GM19035 (cell line): ENCODE data around the gene TFAP2C.
"Not testable (repeated sequence)": the region's sequence is repeated elsewhere in the genome, so short reads cannot be mapped to it uniquely, and the experiment has no call there.

ENCODE experiments used
- ATAC-seq: cut with Tn5 transposase; IDR thresholded peaks from one replicate; pipeline ENCODE4 v1.9.1; 2021; ENCODE audit not compliant: unreplicated experiment

TFAP2C gene

GRCh38 chr20:56614196-56614595 lies 14.9 kb upstream of the TFAP2C start:
- ATAC-seq = no peak

- no peak for ATAC-seq
These were observed 12.4 kb upstream of the TFAP2C start for GRCh38 chr20:56616716-56617115.

- ATAC-seq = no peak
These were observed 11.6 kb upstream of the TFAP2C start for GRCh38 chr20:56617489-56617888.

GRCh38 chr20:56621730-56622129 lies 7.4 kb upstream of the TFAP2C start:
- no peak for ATAC-seq

GRCh38 chr20:56623930-56624329 lies 5.2 kb upstream of the TFAP2C start:
- not testable (repeated sequence) for ATAC-seq

GRCh38 chr20:56624786-56625681 lies 4.1 kb upstream of the TFAP2C start:
- no peak for ATAC-seq

- no peak for ATAC-seq
These were observed 3.3 kb upstream of the TFAP2C start for GRCh38 chr20:56625837-56626236.

GRCh38 chr20:56626367-56627121 lies 2.6 kb upstream of the TFAP2C start:
- no peak for ATAC-seq

GRCh38 chr20:56627122-56628014 lies 1.7 kb upstream of the TFAP2C start:
- no peak for ATAC-seq

GRCh38 chr20:56628015-56628872 lies 862 bp upstream of the TFAP2C start:
- no peak for ATAC-seq

- ATAC-seq = no peak
These were observed 469 bp downstream of the TFAP2C start for GRCh38 chr20:56629464-56630085.

- no peak for ATAC-seq
These were observed 984 bp downstream of the TFAP2C start for GRCh38 chr20:56630086-56630493.

GRCh38 chr20:56630506-56631317 lies 1.6 kb downstream of the TFAP2C start:
- no peak for ATAC-seq

- ATAC-seq = no peak
These were observed 2.3 kb downstream of the TFAP2C start for GRCh38 chr20:56631318-56631989.

- ATAC-seq = no peak
These were observed 2.9 kb downstream of the TFAP2C start for GRCh38 chr20:56631990-56632327.

- no peak for ATAC-seq
These were observed 5.2 kb downstream of the TFAP2C start for GRCh38 chr20:56634307-56634706.

GRCh38 chr20:56634735-56635385 lies 5.8 kb downstream of the TFAP2C start:
- ATAC-seq = no peak

- ATAC-seq = no peak
These were observed 7.6 kb downstream of the TFAP2C start for GRCh38 chr20:56636716-56637115.
